OCI-LY1 (cell line): ENCODE results near the gene TMEM186.
A peak's percentile ranks its signal among the peaks of the same experiment; 100 is the strongest.

Source experiments
- H2AFZ ChIP-seq: fragments of 200-600 bp; sonication (generic), shearing (Covaris generic); 2 replicates; pipeline ENCODE4 v1.6.0; 2014; ENCODE audit warnings: antibody characterized with exemption, mild to moderate bottlenecking, low read length
- H3F3A ChIP-seq: fragments of 200-600 bp; sonication (generic), shearing (Covaris generic); 2 replicates; pipeline ENCODE4 v1.6.0; 2014; ENCODE audit warnings: mild to moderate bottlenecking, antibody characterized with exemption, low read length, moderate library complexity; ENCODE audit not compliant: insufficient read depth
- H3K27ac ChIP-seq: fragments of 200-600 bp; sonication (generic); 2 replicates; pipeline ENCODE4 v1.5.1; 2014; ENCODE audit warnings: low read length, mixed run types, mild to moderate bottlenecking, low read depth; ENCODE audit not compliant: poor library complexity, severe bottlenecking
- H3K27me3 ChIP-seq: fragments of 200-600 bp; sonication (generic); 2 replicates; pipeline ENCODE4 v1.6.0; 2014; ENCODE audit warnings: antibody characterized with exemption, mild to moderate bottlenecking, low read length, moderate library complexity; ENCODE audit not compliant: insufficient read depth
- H3K36me3 ChIP-seq: fragments of 200-600 bp; sonication (generic); 2 replicates; pipeline ENCODE4 v1.6.1; 2014; ENCODE audit warnings: mild to moderate bottlenecking, antibody characterized with exemption, low read length, moderate library complexity, mixed read lengths; ENCODE audit not compliant: insufficient read depth
- H3K4me1 ChIP-seq: fragments of 200-600 bp; sonication (generic); 2 replicates; pipeline ENCODE4 v1.5.1; 2014; ENCODE audit warnings: mild to moderate bottlenecking, low read length, moderate library complexity; ENCODE audit not compliant: insufficient read depth, severe bottlenecking
- H3K4me2 ChIP-seq: fragments of 200-600 bp; sonication (generic), shearing (Covaris generic); 2 replicates; pipeline ENCODE4 v1.6.1; 2014; ENCODE audit warnings: low read length
- H3K4me3 ChIP-seq: fragments of 200-600 bp; sonication (generic); 2 replicates; pipeline ENCODE4 v1.5.1; 2014; ENCODE audit warnings: low read length, low read depth, mild to moderate bottlenecking, mixed read lengths; ENCODE audit not compliant: poor library complexity, severe bottlenecking
- H3K79me2 ChIP-seq: fragments of 200-600 bp; shearing (Covaris generic); 2 replicates; pipeline ENCODE4 v1.6.1; 2016; ENCODE audit warnings: mixed run types, low read length, mixed read lengths; ENCODE audit not compliant: insufficient read depth
- H3K9ac ChIP-seq: fragments of 200-600 bp; sonication (generic), shearing (Covaris generic); 2 replicates; pipeline ENCODE4 v1.6.1; 2014; ENCODE audit warnings: mild to moderate bottlenecking, low read length, mixed read lengths
- H3K9me2 ChIP-seq: fragments of 200-600 bp; sonication (generic), shearing (Covaris generic); 2 replicates; pipeline ENCODE4 v1.6.1; 2014; ENCODE audit warnings: low read depth, mild to moderate bottlenecking, low read length, mixed read lengths
- H3K9me3 ChIP-seq: fragments of 200-600 bp; shearing (Covaris generic); 2 replicates; pipeline ENCODE4 v1.6.1; 2014; ENCODE audit warnings: low read length, mixed read lengths
- H4K20me1 ChIP-seq: fragments of 200-600 bp; sonication (generic), shearing (Covaris generic); 2 replicates; pipeline ENCODE4 v1.6.0; 2016; ENCODE audit warnings: mild to moderate bottlenecking, low read length; ENCODE audit not compliant: insufficient read depth
- EZH2 ChIP-seq: fragments of 200-600 bp; sonication (generic), shearing (Covaris generic); IDR thresholded peaks from 2 replicates; pipeline ENCODE4 v1.8.0; 2017; ENCODE audit warnings: borderline replicate concordance, mixed run types, mild to moderate bottlenecking, antibody characterized with exemption, low read length, moderate library complexity, mixed read lengths
- TF ChIP-seq, protein P1 (sequence below): fragments of 200-600 bp; sonication (generic), shearing (Covaris generic); IDR thresholded peaks from 2 replicates; pipeline ENCODE4 v1.5.1; 2017; ENCODE audit warnings: mild to moderate bottlenecking, antibody characterized with exemption, low read length, moderate library complexity, mixed read lengths

The TMEM186 gene

DNA sequence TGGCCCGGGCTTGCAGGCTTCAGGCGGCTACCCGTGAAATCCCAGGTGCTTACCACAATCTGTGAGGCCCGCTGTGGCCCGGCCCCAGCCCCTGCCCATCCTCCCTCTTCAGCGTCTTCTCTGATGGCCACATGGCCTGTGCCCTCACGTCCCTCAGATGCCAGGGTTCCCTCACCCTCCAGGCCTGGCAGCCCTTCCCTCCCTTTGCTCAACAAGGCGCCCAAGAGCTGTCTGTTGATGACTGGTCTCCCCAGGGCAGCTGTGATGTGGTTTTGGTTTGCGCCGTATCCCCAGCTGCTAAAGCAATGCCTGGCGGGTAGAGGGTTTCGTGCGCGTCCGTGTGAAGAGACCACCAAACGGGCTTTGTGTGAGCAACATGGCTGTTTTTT is 35.3 kb upstream of the TMEM186 start:
- H3K27ac ChIP-seq = peak overlapping the region; percentile 75

DNA sequence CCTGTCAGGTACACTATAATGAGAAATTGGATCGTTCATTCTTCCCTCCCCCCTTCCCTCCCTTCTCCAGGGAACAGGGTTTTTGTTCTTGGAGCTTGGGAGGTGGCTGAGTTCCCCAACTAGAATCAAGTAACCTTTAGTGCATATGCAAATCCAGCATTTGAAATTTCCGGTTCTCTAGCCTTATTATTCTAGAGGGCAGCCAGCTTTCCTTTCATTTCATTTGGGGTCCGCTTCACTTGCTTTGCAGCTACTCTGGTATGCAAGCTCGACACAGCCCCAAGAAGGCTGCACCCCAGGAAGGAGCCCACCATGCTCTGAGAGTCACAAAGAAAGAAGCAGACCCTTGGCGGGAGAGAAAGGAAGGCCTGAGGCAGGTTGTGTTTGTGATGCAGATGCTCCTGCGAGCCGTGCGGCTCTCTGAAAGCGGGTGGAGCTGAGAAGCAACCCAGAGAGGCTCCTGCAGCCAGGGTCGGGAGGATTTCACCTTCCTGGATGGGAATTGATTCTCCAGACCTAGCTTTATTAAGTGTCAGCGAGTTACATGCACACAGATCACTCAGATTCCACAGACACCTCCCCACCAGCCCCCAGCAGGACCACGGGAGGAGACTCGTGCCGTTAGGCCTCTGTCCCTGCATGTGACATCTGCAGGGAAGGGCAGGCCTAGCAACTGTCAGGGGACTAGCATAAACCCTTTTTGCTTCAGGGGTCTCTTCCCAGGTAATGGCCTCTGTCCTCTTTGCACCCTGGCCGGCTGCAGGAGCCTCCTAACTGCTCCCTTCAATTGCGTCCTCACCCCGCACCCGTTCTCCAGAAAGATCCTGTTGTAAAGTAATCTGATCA is 34.7 kb upstream of the TMEM186 start:
- Histone ChIP-seq H3K9ac (peak overlapping the region; percentile 43; the same call in 1 of the 2 replicates), H3K4me3 (peak overlapping the region; percentile 23)

More for the DNA sequence above, 35.3 kb upstream of the TMEM186 start:
- H3K36me3 ChIP-seq = peaks cover 48% of the 10 kb centered on the region
- no peaks in the 10 kb centered on the region for H3K27me3 ChIP-seq
- H2AFZ ChIP-seq = no peak overlapping the region
- no peaks in the 10 kb centered on the region for H3K79me2 ChIP-seq
- no peaks in the 10 kb centered on the region for H4K20me1 ChIP-seq
- TF ChIP-seq, protein P1, sequence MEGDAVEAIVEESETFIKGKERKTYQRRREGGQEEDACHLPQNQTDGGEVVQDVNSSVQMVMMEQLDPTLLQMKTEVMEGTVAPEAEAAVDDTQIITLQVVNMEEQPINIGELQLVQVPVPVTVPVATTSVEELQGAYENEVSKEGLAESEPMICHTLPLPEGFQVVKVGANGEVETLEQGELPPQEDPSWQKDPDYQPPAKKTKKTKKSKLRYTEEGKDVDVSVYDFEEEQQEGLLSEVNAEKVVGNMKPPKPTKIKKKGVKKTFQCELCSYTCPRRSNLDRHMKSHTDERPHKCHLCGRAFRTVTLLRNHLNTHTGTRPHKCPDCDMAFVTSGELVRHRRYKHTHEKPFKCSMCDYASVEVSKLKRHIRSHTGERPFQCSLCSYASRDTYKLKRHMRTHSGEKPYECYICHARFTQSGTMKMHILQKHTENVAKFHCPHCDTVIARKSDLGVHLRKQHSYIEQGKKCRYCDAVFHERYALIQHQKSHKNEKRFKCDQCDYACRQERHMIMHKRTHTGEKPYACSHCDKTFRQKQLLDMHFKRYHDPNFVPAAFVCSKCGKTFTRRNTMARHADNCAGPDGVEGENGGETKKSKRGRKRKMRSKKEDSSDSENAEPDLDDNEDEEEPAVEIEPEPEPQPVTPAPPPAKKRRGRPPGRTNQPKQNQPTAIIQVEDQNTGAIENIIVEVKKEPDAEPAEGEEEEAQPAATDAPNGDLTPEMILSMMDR = no peak
- no peak for TF ChIP-seq EZH2
- peak overlapping the region; percentile 23 for H3K4me3 ChIP-seq
- H3K4me1 ChIP-seq = peaks cover 17% of the 10 kb centered on the region
- H3K4me2 ChIP-seq = peak overlapping the region; percentile 55; the same call in 1 of the 2 replicates
- no peaks in the 10 kb centered on the region for H3F3A ChIP-seq
- H3K9me2 ChIP-seq = no peaks in the 10 kb centered on the region
- no peaks in the 10 kb centered on the region for H3K9me3 ChIP-seq
- peak overlapping the region; percentile 43; the same call in 1 of the 2 replicates for H3K9ac ChIP-seq

DNA sequence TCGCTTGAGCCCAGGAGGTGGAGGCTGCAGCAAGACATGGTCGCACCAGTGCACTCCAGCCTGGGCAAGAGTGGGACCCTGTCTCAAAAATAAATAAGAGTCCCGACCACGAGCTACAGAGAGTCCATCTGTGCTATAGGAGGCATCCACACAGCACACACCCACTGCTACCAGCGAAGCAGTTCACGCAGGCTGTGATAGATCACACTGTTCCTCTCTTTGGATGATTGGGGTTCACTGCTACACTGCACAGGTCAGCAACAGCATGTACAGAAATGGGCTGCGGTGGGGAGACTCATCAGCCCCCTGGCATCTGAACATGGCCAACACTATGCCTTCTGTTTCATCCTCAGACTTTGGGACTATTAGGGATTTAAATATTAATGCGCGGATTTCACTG is 34.0 kb upstream of the TMEM186 start:
- H3K27ac ChIP-seq = peak overlapping the region; percentile 75
- peak overlapping the region; percentile 55 for H3K4me2 ChIP-seq
- no peak overlapping the region; the same call in 1 of the 2 replicates for H3K9ac ChIP-seq

More for the DNA sequence above, 34.7 kb upstream of the TMEM186 start:
- Histone ChIP-seq H3K79me2 (no peaks in the 10 kb centered on the region), H3K4me1 (peaks cover 17% of the 10 kb centered on the region), H3F3A (no peaks in the 10 kb centered on the region), H3K27me3 (no peaks in the 10 kb centered on the region), H3K36me3 (peaks cover 48% of the 10 kb centered on the region), H3K4me2 (peak overlapping the region; percentile 55), H3K27ac (peak overlapping the region; percentile 75), H4K20me1 (no peaks in the 10 kb centered on the region), H3K9me2 (no peaks in the 10 kb centered on the region), H3K9me3 (no peaks in the 10 kb centered on the region), H2AFZ (no peak overlapping the region)
- no peak for TF ChIP-seq EZH2
- TF ChIP-seq, protein P1 = no peak

More for the DNA sequence above, 34.0 kb upstream of the TMEM186 start:
- H3K4me3 ChIP-seq = peak overlapping the region; percentile 23
- no peaks in the 10 kb centered on the region for H3K79me2 ChIP-seq
- H3K27me3 ChIP-seq = no peaks in the 10 kb centered on the region
- H4K20me1 ChIP-seq = no peaks in the 10 kb centered on the region
- no peak overlapping the region for H2AFZ ChIP-seq
- peaks cover 17% of the 10 kb centered on the region for H3K4me1 ChIP-seq
- no peaks in the 10 kb centered on the region for H3K9me3 ChIP-seq
- TF ChIP-seq, protein P1 = no peak
- no peak for TF ChIP-seq EZH2
- H3F3A ChIP-seq = no peaks in the 10 kb centered on the region
- H3K9me2 ChIP-seq = no peaks in the 10 kb centered on the region
- H3K36me3 ChIP-seq = peaks cover 54% of the 10 kb centered on the region
